HEK293 (cell line): ENCODE data around the gene XCL2.

Experiments used
- KLF10 ChIP-seq: fragments of 450-650 bp; IDR thresholded peaks from 2 replicates; pipeline ENCODE4 v1.5.1; 2018; ENCODE audit warnings: missing biosample characterization, mild to moderate bottlenecking, missing genetic modification characterization
- TF ChIP-seq, protein P1 (sequence below): fragments of 450-650 bp; formaldehyde crosslinking; IDR thresholded peaks from 2 replicates; pipeline ENCODE4 v1.5.1; 2016; ENCODE audit warnings: missing biosample characterization, missing genetic modification characterization
- TF ChIP-seq, protein P2 (sequence below): fragments of 450-650 bp; formaldehyde crosslinking; IDR thresholded peaks from 2 replicates; pipeline ENCODE4 v1.5.1; 2016; ENCODE audit warnings: missing biosample characterization, missing genetic modification characterization

DNA sequence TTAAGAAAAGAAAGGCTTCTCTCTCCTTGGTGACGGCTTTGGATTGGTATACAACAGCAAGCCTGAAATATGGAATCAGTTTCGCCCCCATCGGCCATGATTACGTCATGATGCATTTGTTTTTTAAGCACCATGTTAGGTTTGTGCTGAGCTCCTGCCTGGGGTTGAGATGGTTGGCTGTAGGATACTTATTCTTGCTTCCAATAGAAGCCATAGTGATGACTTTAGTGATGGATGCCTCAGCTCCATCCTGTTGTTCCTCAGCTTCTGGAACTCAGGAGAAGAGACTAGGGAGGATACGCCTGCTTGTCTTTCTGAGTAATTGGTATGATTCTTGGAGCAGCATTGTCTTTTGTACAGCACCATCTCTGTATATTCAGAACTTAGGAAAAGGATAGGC, 47.3 kb upstream of the XCL2 start:
- TF ChIP-seq, protein P1, sequence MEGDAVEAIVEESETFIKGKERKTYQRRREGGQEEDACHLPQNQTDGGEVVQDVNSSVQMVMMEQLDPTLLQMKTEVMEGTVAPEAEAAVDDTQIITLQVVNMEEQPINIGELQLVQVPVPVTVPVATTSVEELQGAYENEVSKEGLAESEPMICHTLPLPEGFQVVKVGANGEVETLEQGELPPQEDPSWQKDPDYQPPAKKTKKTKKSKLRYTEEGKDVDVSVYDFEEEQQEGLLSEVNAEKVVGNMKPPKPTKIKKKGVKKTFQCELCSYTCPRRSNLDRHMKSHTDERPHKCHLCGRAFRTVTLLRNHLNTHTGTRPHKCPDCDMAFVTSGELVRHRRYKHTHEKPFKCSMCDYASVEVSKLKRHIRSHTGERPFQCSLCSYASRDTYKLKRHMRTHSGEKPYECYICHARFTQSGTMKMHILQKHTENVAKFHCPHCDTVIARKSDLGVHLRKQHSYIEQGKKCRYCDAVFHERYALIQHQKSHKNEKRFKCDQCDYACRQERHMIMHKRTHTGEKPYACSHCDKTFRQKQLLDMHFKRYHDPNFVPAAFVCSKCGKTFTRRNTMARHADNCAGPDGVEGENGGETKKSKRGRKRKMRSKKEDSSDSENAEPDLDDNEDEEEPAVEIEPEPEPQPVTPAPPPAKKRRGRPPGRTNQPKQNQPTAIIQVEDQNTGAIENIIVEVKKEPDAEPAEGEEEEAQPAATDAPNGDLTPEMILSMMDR (tag by site-specific recombination): no peak
- TF ChIP-seq KLF10 (tag by site-specific recombination): no peak
- TF ChIP-seq, protein P2, sequence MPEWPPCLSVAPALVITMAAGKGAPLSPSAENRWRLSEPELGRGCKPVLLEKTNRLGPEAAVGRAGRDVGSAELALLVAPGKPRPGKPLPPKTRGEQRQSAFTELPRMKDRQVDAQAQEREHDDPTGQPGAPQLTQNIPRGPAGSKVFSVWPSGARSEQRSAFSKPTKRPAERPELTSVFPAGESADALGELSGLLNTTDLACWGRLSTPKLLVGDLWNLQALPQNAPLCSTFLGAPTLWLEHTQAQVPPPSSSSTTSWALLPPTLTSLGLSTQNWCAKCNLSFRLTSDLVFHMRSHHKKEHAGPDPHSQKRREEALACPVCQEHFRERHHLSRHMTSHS (tag by site-specific recombination): no peak
